Measurements from ENCODE around the gene NLK. TPM values are rescaled to one million over a fixed set of nuclear protein-coding genes. Genes with fewer than 3 reads are reported as not detected.
"Not testable (repeated sequence)": the region's sequence is repeated elsewhere in the genome, so short reads cannot be mapped to it uniquely, and the experiment has no call there.

NLK gene
- total RNA-seq, 2 experiments from 2014 or later = 12.8 to 14.4 TPM

DNA sequence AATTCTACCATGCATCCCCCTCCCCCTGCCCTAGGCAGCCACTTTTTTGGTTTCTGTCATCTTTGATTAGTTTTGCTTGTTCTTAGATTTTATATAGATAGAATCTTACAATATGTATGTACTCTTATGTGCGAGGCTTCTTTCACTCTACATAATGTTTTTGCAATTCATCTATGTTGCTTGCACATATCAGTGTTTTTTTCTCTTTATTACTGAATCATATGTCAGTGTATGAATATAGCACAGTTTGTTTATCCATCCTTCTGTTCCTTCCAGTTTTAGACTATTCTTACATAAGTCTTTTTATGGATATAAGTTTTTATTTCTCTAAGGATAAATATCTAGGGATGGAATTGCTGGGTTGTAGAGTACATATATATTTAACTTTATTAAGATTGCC is 26.6 kb downstream of the NLK start:
- POLR2A ChIA-PET = no interaction called here
- no peaks in the 10 kb centered on the region for H3K27me3 Mint-ChIP-seq
- H3K36me3 Mint-ChIP-seq = peaks cover 30% of the 10 kb centered on the region
- H3K27ac Mint-ChIP-seq = no peak overlapping the region
- peaks cover 9% of the 10 kb centered on the region for H3K9me3 Mint-ChIP-seq
- H3K4me1 Mint-ChIP-seq = peaks cover 23% of the 10 kb centered on the region
- DNase-seq (no peak), ATAC-seq (ENCODE audit: low read depth) (no peak)
- H3K4me3 Mint-ChIP-seq = no peak overlapping the region

- POLR2A ChIA-PET = interaction anchor here (0.7 kb wide), 1 partner anchor 30 kb away, joined by 3 read pairs; no protein-coding TSS in a partner anchor
- H3K27me3 Mint-ChIP-seq = peaks cover 2% of the 10 kb centered on the region
- H3K4me3 Mint-ChIP-seq = no peak overlapping the region
- peaks cover 17% of the 10 kb centered on the region for H3K4me1 Mint-ChIP-seq
- peaks cover 5% of the 10 kb centered on the region for H3K9me3 Mint-ChIP-seq
- ATAC-seq (ENCODE audit: low read depth) = no peak
- H3K36me3 Mint-ChIP-seq = peaks cover 25% of the 10 kb centered on the region
- DNase-seq = no peak
- no peak overlapping the region for H3K27ac Mint-ChIP-seq
Observed at GRCh38 chr17:28071179-28071578, 28.7 kb downstream of the NLK start.

- ATAC-seq (ENCODE audit: low read depth) = peak; percentile 68
- Mint-ChIP-seq H3K36me3 (peaks cover 26% of the 10 kb centered on the region), H3K4me1 (peaks cover 22% of the 10 kb centered on the region), H3K27ac (peak overlapping the region; percentile 73), H3K4me3 (no peak overlapping the region), H3K9me3 (peaks cover 5% of the 10 kb centered on the region), H3K27me3 (peaks cover 2% of the 10 kb centered on the region)
- POLR2A ChIA-PET = interaction anchor here (0.7 kb wide), 1 partner anchor 30 kb away, joined by 3 read pairs; no protein-coding TSS in a partner anchor
- DNase-seq = no peak
Observed at GRCh38 chr17:28071891-28072606, 29.6 kb downstream of the NLK start.

DNA sequence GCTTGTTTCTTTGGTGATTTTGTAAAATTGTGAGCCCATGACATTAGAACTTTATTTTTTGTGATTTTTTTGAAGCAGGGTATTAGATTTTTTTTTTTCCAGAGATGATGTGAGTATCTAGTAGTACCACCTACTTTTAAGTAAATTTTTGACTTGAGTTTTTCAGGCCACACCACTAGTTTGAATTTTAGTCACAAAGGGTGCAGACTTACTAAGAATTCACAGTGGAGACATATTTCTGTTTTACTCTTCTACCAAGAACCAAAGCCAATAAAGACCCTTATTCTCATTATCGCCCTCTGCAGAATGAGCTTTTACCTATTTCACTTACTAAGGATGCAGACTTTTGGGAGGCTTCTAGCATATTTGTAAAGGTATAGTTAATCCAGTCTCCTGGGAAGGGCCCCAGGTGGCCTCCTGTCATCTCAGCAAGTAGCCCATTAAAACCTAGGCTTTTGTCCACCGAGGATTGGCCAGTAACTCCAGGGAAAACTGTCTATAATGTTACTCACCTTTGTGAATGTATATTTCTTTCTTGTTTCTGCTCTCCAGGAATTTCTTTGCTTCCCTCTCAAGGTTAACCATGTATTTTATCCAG is 30.6 kb downstream of the NLK start:
- Mint-ChIP-seq H3K27ac (no peak overlapping the region), H3K27me3 (peaks cover 2% of the 10 kb centered on the region), H3K36me3 (peaks cover 27% of the 10 kb centered on the region), H3K9me3 (peaks cover 5% of the 10 kb centered on the region), H3K4me3 (no peak overlapping the region), H3K4me1 (peaks cover 22% of the 10 kb centered on the region)
- DNase-seq = no peak
- ATAC-seq (ENCODE audit: low read depth) = no peak
- POLR2A ChIA-PET = no interaction called here

GRCh38 chr17:28074010-28074409 is 31.5 kb downstream of the NLK start:
- no peak for ATAC-seq (ENCODE audit: low read depth)
- H3K4me1 Mint-ChIP-seq = peaks cover 29% of the 10 kb centered on the region
- H3K9me3 Mint-ChIP-seq = peaks cover 5% of the 10 kb centered on the region
- no peak overlapping the region for H3K4me3 Mint-ChIP-seq
- H3K36me3 Mint-ChIP-seq = peaks cover 28% of the 10 kb centered on the region
- POLR2A ChIA-PET = no interaction called here
- no peak for DNase-seq
- peaks cover 2% of the 10 kb centered on the region for H3K27me3 Mint-ChIP-seq
- no peak overlapping the region for H3K27ac Mint-ChIP-seq

GRCh38 chr17:28076144-28076543 is 33.7 kb downstream of the NLK start:
- POLR2A ChIA-PET = interaction anchor here (0.9 to 1.2 kb wide), 2 partner anchors 33 to 35 kb away, joined by 3 to 4 read pairs; partner anchors contain the start of gene NLK
- H3K27ac Mint-ChIP-seq = peak overlapping the region; percentile 39
- H3K4me1 Mint-ChIP-seq = peaks cover 35% of the 10 kb centered on the region

GRCh38 chr17:28077140-28077539 is 34.7 kb downstream of the NLK start:
- POLR2A ChIA-PET; H3K4me3 Mint-ChIP-seq; DNase-seq; H3K9me3 Mint-ChIP-seq; ATAC-seq (ENCODE audit: low read depth); H3K27ac Mint-ChIP-seq; H3K27me3 Mint-ChIP-seq: not testable (repeated sequence)
- Mint-ChIP-seq H3K4me1 (peaks cover 28% of the 10 kb centered on the region), H3K36me3 (peaks cover 28% of the 10 kb centered on the region)

More at GRCh38 chr17:28076144-28076543, 33.7 kb downstream of the NLK start:
- peaks cover 33% of the 10 kb centered on the region for H3K36me3 Mint-ChIP-seq
- peaks cover 3% of the 10 kb centered on the region for H3K9me3 Mint-ChIP-seq
- no peak for ATAC-seq (ENCODE audit: low read depth)
- DNase-seq = no peak
- no peak overlapping the region for H3K4me3 Mint-ChIP-seq
- H3K27me3 Mint-ChIP-seq = peaks cover 2% of the 10 kb centered on the region

DNA sequence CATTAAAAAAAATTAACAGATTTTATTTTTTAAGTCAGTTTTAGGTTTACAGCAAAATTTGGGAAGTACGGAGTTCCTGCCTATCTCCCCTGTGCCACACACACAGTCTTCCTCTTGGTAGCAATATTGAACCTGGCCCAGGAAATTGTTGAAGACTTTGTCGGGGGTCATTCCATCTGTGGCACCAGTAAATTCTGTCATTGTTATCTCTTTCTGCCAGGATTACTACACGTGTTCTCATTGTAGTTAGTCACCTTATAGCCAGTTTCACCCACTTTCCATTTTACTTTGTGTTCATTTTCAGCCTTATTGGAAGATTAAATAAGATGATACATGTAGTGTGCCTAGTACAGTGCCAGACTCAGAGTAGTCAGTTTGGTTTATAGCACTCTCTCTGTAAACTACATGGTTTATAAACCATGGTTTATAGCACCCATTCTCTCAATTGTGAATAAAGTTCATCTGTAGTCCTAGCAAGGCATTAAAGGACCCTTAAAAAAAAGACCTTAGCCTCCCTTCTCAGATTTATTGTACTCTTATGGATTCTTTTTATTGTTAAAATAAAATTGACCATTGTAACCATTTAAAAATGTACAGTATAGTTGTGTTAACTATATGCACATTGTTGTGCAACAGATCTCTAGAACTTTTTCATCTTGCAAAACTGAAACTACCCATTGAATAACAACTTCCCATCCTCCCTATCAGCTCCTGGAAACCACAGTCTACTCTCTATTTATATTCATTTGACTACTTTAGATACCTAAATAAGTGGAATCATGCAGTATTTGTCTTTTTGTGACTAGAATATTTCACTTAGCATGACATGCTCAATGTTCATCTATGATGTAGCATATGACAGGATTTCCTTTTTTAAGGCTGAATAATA is 36.1 kb downstream of the NLK start:
- Mint-ChIP-seq H3K27ac (no peak overlapping the region), H3K27me3 (peaks cover 2% of the 10 kb centered on the region), H3K36me3 (peaks cover 25% of the 10 kb centered on the region), H3K4me3 (no peak overlapping the region), H3K9me3 (peaks cover 1% of the 10 kb centered on the region), H3K4me1 (peaks cover 25% of the 10 kb centered on the region)
- ATAC-seq (ENCODE audit: low read depth) = no peak
- DNase-seq = no peak
- POLR2A ChIA-PET = interaction anchor here (0.7 kb wide), 1 partner anchor 30 kb away, joined by 4 read pairs; no protein-coding TSS in a partner anchor

DNA sequence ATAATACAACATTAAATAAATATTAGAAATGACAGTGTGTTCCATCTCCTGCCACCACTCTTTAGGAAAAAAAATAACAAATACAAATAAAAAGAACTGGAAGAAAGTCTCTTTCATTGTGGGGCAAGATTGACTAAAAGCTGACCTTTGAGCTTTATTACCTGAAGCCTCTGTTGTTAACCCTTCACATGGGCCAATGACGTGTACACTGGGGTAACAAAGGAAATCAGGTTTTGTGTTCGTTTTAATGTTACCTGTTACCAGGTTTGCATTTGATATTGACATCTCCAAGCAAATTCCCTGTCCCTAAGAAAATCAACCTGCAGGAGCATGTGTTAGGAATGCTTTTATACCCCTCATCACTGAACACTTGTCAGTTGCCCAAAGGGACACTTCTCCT is 39.0 kb downstream of the NLK start:
- H3K4me3 Mint-ChIP-seq = no peak overlapping the region
- no peak overlapping the region for H3K27ac Mint-ChIP-seq
- ATAC-seq (ENCODE audit: low read depth) (no peak), DNase-seq (no peak)
- POLR2A ChIA-PET = no interaction called here
- H3K4me1 Mint-ChIP-seq = peaks cover 17% of the 10 kb centered on the region
- H3K27me3 Mint-ChIP-seq = no peaks in the 10 kb centered on the region
- no peaks in the 10 kb centered on the region for H3K9me3 Mint-ChIP-seq
- peaks cover 23% of the 10 kb centered on the region for H3K36me3 Mint-ChIP-seq

- ATAC-seq (ENCODE audit: low read depth) (no peak), DNase-seq (no peak)
- no peak overlapping the region for H3K4me3 Mint-ChIP-seq
- no peaks in the 10 kb centered on the region for H3K27me3 Mint-ChIP-seq
- H3K9me3 Mint-ChIP-seq = peaks cover 3% of the 10 kb centered on the region
- peaks cover 4% of the 10 kb centered on the region for H3K36me3 Mint-ChIP-seq
- H3K27ac Mint-ChIP-seq = no peak overlapping the region
- POLR2A ChIA-PET = no interaction called here
- H3K4me1 Mint-ChIP-seq = peaks cover 3% of the 10 kb centered on the region
Observed at GRCh38 chr17:28085766-28086165, 43.3 kb downstream of the NLK start.

GRCh38 chr17:28086519-28086918 is 44.0 kb downstream of the NLK start:
- Mint-ChIP-seq H3K27ac (no peak overlapping the region), H3K4me3 (no peak overlapping the region), H3K4me1 (peaks cover 3% of the 10 kb centered on the region), H3K36me3 (peaks cover 4% of the 10 kb centered on the region), H3K9me3 (peaks cover 3% of the 10 kb centered on the region), H3K27me3 (no peaks in the 10 kb centered on the region)
- ATAC-seq (ENCODE audit: low read depth) (no peak), DNase-seq (no peak)
- POLR2A ChIA-PET = no interaction called here

DNA sequence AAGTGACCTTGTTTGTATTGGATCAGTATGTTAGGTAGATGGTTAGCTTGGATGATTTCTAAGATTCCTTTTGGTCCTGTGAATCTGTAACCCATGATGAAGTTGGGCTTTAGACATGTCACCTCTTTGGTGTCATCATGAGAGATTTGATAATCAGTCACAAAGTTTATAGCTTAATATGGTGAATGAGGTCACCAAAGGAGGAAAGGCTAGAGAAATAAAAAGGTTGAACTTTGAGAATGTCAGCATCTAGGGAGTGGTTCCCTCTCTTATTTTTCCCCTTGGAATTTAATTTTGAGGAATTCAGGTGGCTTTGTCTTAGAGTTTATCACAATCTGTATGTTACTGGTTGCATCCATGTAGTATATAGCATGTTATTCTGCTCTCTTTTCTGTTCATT is 45.3 kb downstream of the NLK start:
- Mint-ChIP-seq H3K4me1 (peaks cover 2% of the 10 kb centered on the region), H3K27ac (no peak overlapping the region), H3K36me3 (peaks cover 2% of the 10 kb centered on the region), H3K9me3 (peaks cover 3% of the 10 kb centered on the region), H3K27me3 (no peaks in the 10 kb centered on the region), H3K4me3 (no peak overlapping the region)
- no peak for ATAC-seq (ENCODE audit: low read depth)
- POLR2A ChIA-PET = no interaction called here
- no peak for DNase-seq

DNA sequence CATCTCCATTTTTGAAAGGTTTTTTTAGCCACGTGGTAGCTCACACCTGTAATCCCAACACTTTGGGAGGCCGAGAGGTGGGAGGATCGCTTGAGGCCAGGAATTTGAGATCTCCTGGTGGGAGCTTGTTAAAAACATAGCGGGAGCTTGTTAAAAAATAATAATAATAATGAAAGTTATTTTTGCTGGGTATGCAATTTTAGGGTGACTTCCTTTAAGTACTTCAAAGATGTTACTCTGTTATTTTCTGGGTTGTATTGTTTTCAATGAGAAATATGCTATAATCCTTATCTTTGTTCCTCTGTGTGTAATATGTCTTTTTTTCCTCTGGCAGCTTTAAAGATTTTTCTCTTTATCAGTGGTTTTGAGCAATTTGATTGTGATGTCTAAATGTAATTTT is 48.1 kb downstream of the NLK start:
- POLR2A ChIA-PET = no interaction called here
- DNase-seq = no peak
- peaks cover 3% of the 10 kb centered on the region for H3K9me3 Mint-ChIP-seq
- H3K4me1 Mint-ChIP-seq = peaks cover 2% of the 10 kb centered on the region
- H3K36me3 Mint-ChIP-seq = peaks cover 2% of the 10 kb centered on the region
- no peak for ATAC-seq (ENCODE audit: low read depth)
- H3K4me3 Mint-ChIP-seq = no peak overlapping the region
- no peaks in the 10 kb centered on the region for H3K27me3 Mint-ChIP-seq
- no peak overlapping the region for H3K27ac Mint-ChIP-seq

Measured in activated naive CD8-positive, alpha-beta T cell treated with anti-CD3 and anti-CD28 coated beads, Interleukin-2, amount 10 ng/mL, durations not matched to agents 7 days and 5 days (primary cell).